Naive thymus-derived CD8-positive, alpha-beta T cell (primary cell): ENCODE results near the gene SUPT20HL2. TPM values are rescaled to one million over a fixed set of nuclear protein-coding genes. Genes with fewer than 3 reads are reported as not detected.
A peak's percentile ranks its signal among the peaks of the same experiment; 100 is the strongest.
"Not testable (repeated sequence)": the region's sequence is repeated elsewhere in the genome, so short reads cannot be mapped to it uniquely, and the experiment has no call there.

Experiments used
- ATAC-seq, 2 donors: fragments of 150-1000 bp; cut with Tn5 transposase in 1 of 2; sonication (Bioruptor Pico), chemical (Tn5 transposase) in 1 of 2; 1 replicate in 1 of 2; 2 replicates in 1 of 2; pipeline ENCODE4 v1.10.0; 2021; ENCODE audit warnings: mild to moderate bottlenecking in 2 of 2, moderate library complexity in 2 of 2
- POLR2A ChIA-PET: fragments of 350-600 bp; sonication (Branson Sonifier 250); formaldehyde crosslinking; loops from one replicate; lab custom pipeline; 2021; ENCODE audit warnings: antibody characterized with exemption; lab: Charles Lee
- DNase-seq, 10 donors: peaks; one replicate each; pipeline versions ENCODE4 v3.0.0 to v3.0.0-alpha.2; 2020 to 2022
- H3K27ac Mint-ChIP-seq, 10 donors: one replicate each; pipeline ENCODE4 v1.8.0; 2020 to 2022; ENCODE audit warnings: mild to moderate bottlenecking in 10 of 10, mixed read lengths in 10 of 10, moderate library complexity in 4 of 10, inconsistent platforms in 1 of 10
- H3K27me3 Mint-ChIP-seq, 5 donors: one replicate each; pipeline ENCODE4 v1.8.0; 2021 to 2022; ENCODE audit warnings: mixed read lengths in 5 of 5
- H3K36me3 Mint-ChIP-seq, 3 donors: one replicate each; pipeline ENCODE4 v1.8.0; 2020 to 2022; ENCODE audit warnings: mixed read lengths in 3 of 3, mild to moderate bottlenecking in 2 of 3, inconsistent platforms in 1 of 3
- H3K4me1 Mint-ChIP-seq, 4 donors: one replicate each; pipeline ENCODE4 v1.8.0; 2021 to 2022; ENCODE audit warnings: mixed read lengths in 4 of 4
- H3K4me3 Mint-ChIP-seq, 10 donors: one replicate each; pipeline ENCODE4 v1.8.0; 2020 to 2022; ENCODE audit warnings: mild to moderate bottlenecking in 10 of 10, mixed read lengths in 10 of 10, moderate library complexity in 6 of 10, inconsistent platforms in 1 of 10
- H3K9me3 Mint-ChIP-seq, 9 donors: one replicate each; pipeline ENCODE4 v1.8.0; 2020 to 2022; ENCODE audit warnings: mixed read lengths in 9 of 9, mild to moderate bottlenecking in 3 of 9, inconsistent platforms in 1 of 9, moderate library complexity in 1 of 9
- polyA plus RNA-seq, 3 donors: library from polyadenylated mRNA; unstranded; fragments of 300-500 nt; fragmentation: Illumina TruSeq; gene quantifications; one replicate each; pipeline ENCODE4 v1.2.3, GENCODE V29; 2021
- total RNA-seq, 8 experiments: library from RNA in 2 of 8; stranded (reverse) in 2 of 8; gene quantifications; one replicate each; pipeline ENCODE4 v1.2.3 and lab custom pipeline; 2021 to 2026

The SUPT20HL2 gene
- not detected for total RNA-seq
- polyA plus RNA-seq: not detected
- total RNA-seq (lab: John Stamatoyannopoulos, UW): 0 to 0.07 (median 0) reads per million in 6 experiments

DNA sequence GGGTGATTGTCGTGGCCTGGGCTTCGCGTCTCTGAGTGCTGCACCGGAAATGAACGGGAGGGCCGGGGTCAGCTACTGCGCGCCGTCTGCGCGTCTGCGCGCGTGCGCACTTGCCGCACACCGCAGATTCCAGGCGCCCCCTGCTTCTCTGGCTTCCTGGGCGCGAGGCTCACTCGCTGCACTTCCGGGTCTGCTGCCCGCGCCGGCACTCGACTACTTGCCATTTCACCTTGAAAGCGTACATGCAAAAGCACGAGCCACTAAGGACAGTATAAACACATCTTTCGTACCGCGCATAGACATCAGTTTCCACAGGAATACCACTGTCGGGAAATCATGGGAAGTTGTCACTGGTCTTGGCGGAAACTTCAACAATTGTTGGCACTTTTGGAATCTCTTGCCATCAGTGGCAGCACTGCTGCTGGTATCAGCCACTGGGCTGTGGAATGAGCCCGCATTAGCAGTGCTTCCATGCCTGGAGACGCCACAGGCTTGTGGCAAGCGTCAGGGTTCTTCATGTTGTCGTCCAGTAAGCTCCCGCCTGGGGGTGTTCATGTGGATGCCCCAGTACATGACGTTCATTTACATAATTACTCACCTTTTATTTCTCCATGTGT, at the start of gene SUPT20HL2:
Gene SUPT20HL2 (minus strand): TSS at position 51 of the 617 bp plus-strand sequence. CDS start 754 bp downstream, outside the sequence.
- DNase-seq (no peak), ATAC-seq (no peak)
- no peak within 1 kb of the TSS for H3K27ac Mint-ChIP-seq
- H3K36me3 Mint-ChIP-seq: no peaks in the 10 kb centered on the region
- POLR2A ChIA-PET: no interaction called here
- no peak within 1 kb of the TSS for H3K4me3 Mint-ChIP-seq
- no peaks in the 10 kb centered on the region for H3K9me3 Mint-ChIP-seq
- H3K27me3 Mint-ChIP-seq: no peaks in the 10 kb centered on the region
- no peaks in the 10 kb centered on the region for H3K4me1 Mint-ChIP-seq

DNA sequence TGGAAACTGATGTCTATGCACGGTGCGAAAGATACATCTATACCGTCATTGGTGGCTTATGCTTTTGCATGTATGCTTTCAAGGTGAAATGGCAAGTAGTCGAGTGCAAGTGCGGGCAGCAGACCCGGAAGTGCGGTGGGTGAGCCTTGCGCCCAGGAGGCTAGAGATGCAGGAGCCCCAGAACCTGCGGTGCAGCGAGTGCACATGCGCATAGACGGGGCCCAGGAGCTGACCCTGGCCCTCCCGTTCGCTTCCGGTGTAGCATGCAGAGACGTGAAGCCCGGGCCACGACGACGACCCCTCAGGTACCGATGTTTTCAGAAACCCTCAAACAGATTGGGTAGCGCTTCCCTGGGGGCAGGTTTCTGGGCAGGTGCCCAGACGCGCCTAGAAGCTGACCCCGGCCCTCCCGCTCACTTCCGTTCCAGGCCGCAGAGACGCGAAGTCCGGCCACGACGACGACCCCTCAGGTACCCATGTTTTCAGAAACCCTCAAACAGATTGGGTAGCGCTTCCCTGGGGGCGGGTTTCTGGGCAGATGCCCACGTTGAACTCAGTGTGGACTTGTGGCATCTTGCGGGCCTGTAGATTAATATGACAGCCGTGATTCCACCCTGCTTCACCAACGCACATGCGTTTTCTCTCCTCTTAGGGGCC, 48.3 kb upstream of the SUPT20HL2 start:
- H3K27ac Mint-ChIP-seq, H3K4me1 Mint-ChIP-seq, H3K36me3 Mint-ChIP-seq, H3K4me3 Mint-ChIP-seq, POLR2A ChIA-PET, ATAC-seq, DNase-seq, H3K27me3 Mint-ChIP-seq, H3K9me3 Mint-ChIP-seq: not testable (repeated sequence)

GRCh38 chrX:24360272-24360671, 46.4 kb upstream of the SUPT20HL2 start, which contains the start of gene SUPT20HL1:
SUPT20HL1 (plus strand) TSS chrX:24360639; CDS start chrX:24362761, 2,122 bp downstream.
- no peaks in the 10 kb centered on the region for H3K36me3 Mint-ChIP-seq
- no peak within 1 kb of the TSS for H3K27ac Mint-ChIP-seq
- no peaks in the 10 kb centered on the region for H3K9me3 Mint-ChIP-seq
- ATAC-seq: no peak
- no peak within 1 kb of the TSS for H3K4me3 Mint-ChIP-seq
- no peak for DNase-seq
- H3K27me3 Mint-ChIP-seq: no peaks in the 10 kb centered on the region
- no peaks in the 10 kb centered on the region for H3K4me1 Mint-ChIP-seq
- POLR2A ChIA-PET: no interaction called here

- no peaks in the 10 kb centered on the region for H3K9me3 Mint-ChIP-seq
- DNase-seq: no peak
- H3K27me3 Mint-ChIP-seq: no peaks in the 10 kb centered on the region
- no peaks in the 10 kb centered on the region for H3K4me1 Mint-ChIP-seq
- no peak overlapping the region for H3K27ac Mint-ChIP-seq
- no peak overlapping the region for H3K4me3 Mint-ChIP-seq
- H3K36me3 Mint-ChIP-seq: no peaks in the 10 kb centered on the region
- no peak for ATAC-seq
- POLR2A ChIA-PET: no interaction called here
Observed at GRCh38 chrX:24357106-24357505, 43.2 kb upstream of the SUPT20HL2 start.

GRCh38 chrX:24355095-24355494, 41.2 kb upstream of the SUPT20HL2 start:
- Mint-ChIP-seq H3K36me3 (no peaks in the 10 kb centered on the region), H3K27ac (no peak overlapping the region), H3K9me3 (no peaks in the 10 kb centered on the region), H3K4me3 (no peak overlapping the region), H3K4me1 (no peaks in the 10 kb centered on the region), H3K27me3 (no peaks in the 10 kb centered on the region)
- POLR2A ChIA-PET: no interaction called here
- ATAC-seq (no peak), DNase-seq (no peak)

DNA sequence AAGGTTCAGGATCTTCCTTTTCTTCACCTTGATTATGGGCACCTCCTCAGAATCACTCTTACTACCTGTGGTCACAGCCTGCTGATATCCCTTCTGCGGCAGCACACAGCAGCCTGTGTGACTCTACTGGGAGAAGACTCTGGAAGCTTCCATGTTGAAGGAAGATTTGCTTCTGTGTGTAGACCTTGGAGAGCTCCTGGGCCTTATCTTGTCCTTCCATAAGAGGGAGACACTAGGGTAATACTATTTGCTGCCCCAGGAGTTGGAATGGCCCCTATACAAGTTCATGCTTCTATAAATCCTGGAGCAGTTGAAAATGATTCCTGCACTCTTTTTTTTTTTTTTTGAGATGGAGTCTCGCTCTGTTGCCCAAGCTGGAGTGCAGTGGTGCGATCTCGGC, 36.3 kb upstream of the SUPT20HL2 start:
- Mint-ChIP-seq H3K4me3 (no peak overlapping the region), H3K27ac (no peak overlapping the region), H3K36me3 (no peaks in the 10 kb centered on the region), H3K9me3 (no peaks in the 10 kb centered on the region), H3K4me1 (no peaks in the 10 kb centered on the region), H3K27me3 (no peaks in the 10 kb centered on the region)
- ATAC-seq (no peak), DNase-seq (no peak)
- POLR2A ChIA-PET: no interaction called here

GRCh38 chrX:24347881-24348280, 34.0 kb upstream of the SUPT20HL2 start:
- no peak overlapping the region for H3K4me3 Mint-ChIP-seq
- no peak for DNase-seq
- H3K27ac Mint-ChIP-seq: no peak overlapping the region
- peaks cover 2 to 8% (median 6%) of the 10 kb centered on the region in 4 donors for H3K4me1 Mint-ChIP-seq
- H3K36me3 Mint-ChIP-seq: no peaks in the 10 kb centered on the region
- no peaks in the 10 kb centered on the region for H3K27me3 Mint-ChIP-seq
- H3K9me3 Mint-ChIP-seq: no peaks in the 10 kb centered on the region
- POLR2A ChIA-PET: no interaction called here
- ATAC-seq: no peak

DNA sequence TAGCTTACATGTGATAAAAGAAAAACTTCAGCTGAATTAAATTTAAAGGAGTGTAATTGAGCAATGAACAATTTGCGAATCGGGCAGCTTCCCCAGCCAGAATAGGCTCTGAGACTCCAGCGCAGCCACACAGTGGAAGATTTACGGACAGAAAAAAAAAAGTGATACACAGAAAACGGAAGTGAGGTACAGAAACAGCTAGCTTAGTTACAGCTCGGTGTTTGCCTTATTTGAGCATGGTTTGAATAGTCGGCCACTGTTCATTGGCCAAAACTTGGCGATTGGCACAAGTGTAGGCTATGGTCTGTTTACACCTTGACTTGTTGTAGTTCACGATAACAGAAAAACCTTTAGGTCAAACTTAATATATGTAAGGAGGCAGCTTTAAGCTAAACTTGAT, 29.9 kb upstream of the SUPT20HL2 start:
- no peak overlapping the region for H3K27ac Mint-ChIP-seq
- POLR2A ChIA-PET: no interaction called here

GRCh38 chrX:24341795-24342194, 27.9 kb upstream of the SUPT20HL2 start:
- Mint-ChIP-seq H3K27me3 (peaks cover 0 to 9% (median 7%) of the 10 kb centered on the region in 5 donors), H3K9me3 (no peaks in the 10 kb centered on the region), H3K27ac (no peak overlapping the region), H3K4me1 (peaks cover 2 to 8% (median 6%) of the 10 kb centered on the region in 4 donors), H3K36me3 (no peaks in the 10 kb centered on the region), H3K4me3 (no peak overlapping the region)
- ATAC-seq (no peak), DNase-seq (no peak)
- POLR2A ChIA-PET: no interaction called here

More for the DNA sequence above, 29.9 kb upstream of the SUPT20HL2 start:
- DNase-seq (peak in 1 of 10 donors; percentile 3), ATAC-seq (peak in 1 of 2 donors; percentile 37)
- Mint-ChIP-seq H3K4me3 (peak overlapping the region in 6 of 10 donors; percentile 31 to 56 (median 39)), H3K36me3 (no peaks in the 10 kb centered on the region), H3K9me3 (no peaks in the 10 kb centered on the region), H3K27me3 (peaks cover 0 to 9% (median 7%) of the 10 kb centered on the region in 5 donors), H3K4me1 (peaks cover 2 to 8% (median 6%) of the 10 kb centered on the region in 4 donors)

DNA sequence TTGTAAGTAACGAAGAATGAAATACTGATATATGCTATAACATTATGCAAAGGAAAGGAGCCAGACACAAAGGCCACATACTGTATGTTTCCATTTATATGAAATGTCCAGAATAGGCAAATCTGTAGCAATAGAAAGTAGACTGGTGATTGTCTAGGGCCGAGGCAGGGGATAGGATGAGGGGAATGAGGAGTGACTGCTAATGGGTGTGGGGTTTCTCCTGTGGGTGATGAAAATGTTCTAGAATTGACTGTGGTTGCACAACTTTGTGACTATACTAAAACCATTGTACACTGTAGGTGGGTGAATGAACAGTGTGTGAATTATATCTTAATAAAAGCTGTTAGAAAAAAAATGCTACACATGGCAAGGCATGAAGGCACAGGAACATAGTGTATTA, 26.6 kb upstream of the SUPT20HL2 start:
- H3K36me3 Mint-ChIP-seq: no peaks in the 10 kb centered on the region
- H3K4me3 Mint-ChIP-seq: no peak overlapping the region
- H3K27me3 Mint-ChIP-seq: peaks cover 0 to 9% (median 7%) of the 10 kb centered on the region in 5 donors
- no peak overlapping the region for H3K27ac Mint-ChIP-seq
- peaks cover 0 to 3% (median 0%) of the 10 kb centered on the region in 9 donors for H3K9me3 Mint-ChIP-seq
- ATAC-seq: no peak
- no peak for DNase-seq
- POLR2A ChIA-PET: no interaction called here
- H3K4me1 Mint-ChIP-seq: peaks cover 2 to 8% (median 6%) of the 10 kb centered on the region in 4 donors

GRCh38 chrX:24339911-24340310, 26.0 kb upstream of the SUPT20HL2 start:
- no peak for DNase-seq
- no peak overlapping the region for H3K4me3 Mint-ChIP-seq
- no peaks in the 10 kb centered on the region for H3K36me3 Mint-ChIP-seq
- ATAC-seq: no peak
- H3K27me3 Mint-ChIP-seq: peaks cover 0 to 9% (median 7%) of the 10 kb centered on the region in 5 donors
- POLR2A ChIA-PET: no interaction called here
- H3K9me3 Mint-ChIP-seq: peaks cover 0 to 5% (median 0%) of the 10 kb centered on the region in 9 donors
- H3K27ac Mint-ChIP-seq: no peak overlapping the region
- H3K4me1 Mint-ChIP-seq: peaks cover 2 to 8% (median 6%) of the 10 kb centered on the region in 4 donors

GRCh38 chrX:24335871-24336270, 22.0 kb upstream of the SUPT20HL2 start:
- Mint-ChIP-seq H3K4me3 (no peak overlapping the region), H3K27ac (no peak overlapping the region), H3K36me3 (no peaks in the 10 kb centered on the region), H3K27me3 (peaks cover 0 to 15% (median 8%) of the 10 kb centered on the region in 5 donors), H3K9me3 (peaks cover 0 to 10% (median 2%) of the 10 kb centered on the region in 9 donors), H3K4me1 (no peaks in the 10 kb centered on the region)
- POLR2A ChIA-PET: no interaction called here
- ATAC-seq (no peak), DNase-seq (no peak)

GRCh38 chrX:24334461-24334860, 20.6 kb upstream of the SUPT20HL2 start:
- H3K9me3 Mint-ChIP-seq: peaks cover 0 to 10% (median 2%) of the 10 kb centered on the region in 9 donors
- peaks cover 0 to 10% (median 1%) of the 10 kb centered on the region in 5 donors for H3K27me3 Mint-ChIP-seq
- POLR2A ChIA-PET: no interaction called here
- ATAC-seq (no peak), DNase-seq (no peak)
- H3K4me1 Mint-ChIP-seq: no peaks in the 10 kb centered on the region
- H3K36me3 Mint-ChIP-seq: no peaks in the 10 kb centered on the region
- no peak overlapping the region for H3K4me3 Mint-ChIP-seq
- no peak overlapping the region for H3K27ac Mint-ChIP-seq
